ENCODE data around the gene TMTC2.

Gene TMTC2

GRCh38 chr12:82893896-82894295 is 207.2 kb downstream of the TMTC2 start:
- DNase-seq, result no peak

- no peak for DNase-seq
Measured at GRCh38 chr12:82896277-82896676, 209.6 kb downstream of the TMTC2 start.

- no peak for DNase-seq
Measured at GRCh38 chr12:82896979-82897378, 210.3 kb downstream of the TMTC2 start.

GRCh38 chr12:82898441-82898840 is 211.7 kb downstream of the TMTC2 start:
- no peak for DNase-seq

- no peak for DNase-seq
Measured at GRCh38 chr12:82904219-82904790, 217.6 kb downstream of the TMTC2 start.

- DNase-seq, result no peak
Measured at GRCh38 chr12:82910246-82910893, 223.7 kb downstream of the TMTC2 start.

- DNase-seq, result no peak
Measured at GRCh38 chr12:82912406-82912805, 225.7 kb downstream of the TMTC2 start.

- DNase-seq, result no peak
Measured at GRCh38 chr12:82919388-82920054, 232.8 kb downstream of the TMTC2 start.

- no peak for DNase-seq
Measured at GRCh38 chr12:82923935-82924334, 237.2 kb downstream of the TMTC2 start.

- no peak for DNase-seq
Measured at GRCh38 chr12:82926630-82927029, 239.9 kb downstream of the TMTC2 start.

- DNase-seq, result no peak
Measured at GRCh38 chr12:82930301-82930700, 243.6 kb downstream of the TMTC2 start.

- DNase-seq, result no peak
Measured at GRCh38 chr12:82931349-82932116, 244.8 kb downstream of the TMTC2 start.

- DNase-seq, result no peak
Measured at GRCh38 chr12:82937151-82937550, 250.4 kb downstream of the TMTC2 start.

- no peak for DNase-seq
Measured at GRCh38 chr12:82942521-82942920, 255.8 kb downstream of the TMTC2 start.

GRCh38 chr12:82942991-82943401 is 256.3 kb downstream of the TMTC2 start:
- no peak for DNase-seq

GRCh38 chr12:82948491-82948890 is 261.8 kb downstream of the TMTC2 start:
- no peak for DNase-seq

- DNase-seq, result no peak
Measured at GRCh38 chr12:82950356-82950755, 263.6 kb downstream of the TMTC2 start.

GRCh38 chr12:82952946-82953345 is 266.2 kb downstream of the TMTC2 start:
- DNase-seq, result no peak

GRCh38 chr12:82953397-82953796 is 266.7 kb downstream of the TMTC2 start:
- DNase-seq, result no peak

GRCh38 chr12:82954064-82954463 is 267.4 kb downstream of the TMTC2 start:
- no peak for DNase-seq

GRCh38 chr12:82954572-82954971 is 267.9 kb downstream of the TMTC2 start:
- DNase-seq, result no peak

GRCh38 chr12:82955043-82955442 is 268.3 kb downstream of the TMTC2 start:
- DNase-seq, result no peak

GRCh38 chr12:82958966-82959365 is 272.3 kb downstream of the TMTC2 start:
- no peak for DNase-seq

GRCh38 chr12:82959821-82960220 is 273.1 kb downstream of the TMTC2 start:
- DNase-seq, result no peak

All from NCI-H1436 treated with DMSO at 0.1 percent for 48 hours (cell line).